Activated CD8-positive, alpha-beta memory T cell treated with anti-CD3 and anti-CD28 coated beads, Interleukin-2, amount 10 ng/mL, durations not matched to agents 7 days and 5 days (primary cell): ENCODE measurements around the gene FMOD. TPM values are rescaled to one million over a fixed set of nuclear protein-coding genes. Genes with fewer than 3 reads are reported as not detected.
"Not testable (repeated sequence)": the region's sequence is repeated elsewhere in the genome, so short reads cannot be mapped to it uniquely, and the experiment has no call there.

Experiments
- ATAC-seq: fragments of 150-1000 bp; cut with Tn5 transposase; one replicate; pipeline ENCODE4 v1.10.0; 2021; ENCODE audit warnings: moderate library complexity
- CTCF ChIA-PET: fragments of 350-600 bp; sonication (Branson Sonifier 250); formaldehyde crosslinking; loops from one replicate; lab custom pipeline; 2021; ENCODE audit warnings: antibody characterized with exemption; lab: Charles Lee
- DNase-seq: peaks from one replicate; pipeline ENCODE4 v3.0.0-alpha.2; 2020
- H3K27ac Mint-ChIP-seq: one replicate; pipeline ENCODE4 v1.8.0; 2021; ENCODE audit warnings: mild to moderate bottlenecking, mixed read lengths
- H3K27me3 Mint-ChIP-seq: one replicate; pipeline ENCODE4 v1.8.0; 2021; ENCODE audit warnings: mixed read lengths
- H3K36me3 Mint-ChIP-seq: one replicate; pipeline ENCODE4 v1.8.0; 2021; ENCODE audit warnings: mild to moderate bottlenecking, mixed read lengths
- H3K4me1 Mint-ChIP-seq: one replicate; pipeline ENCODE4 v1.8.0; 2021; ENCODE audit warnings: mixed read lengths
- H3K4me3 Mint-ChIP-seq: one replicate; pipeline ENCODE4 v1.8.0; 2021; ENCODE audit warnings: mild to moderate bottlenecking, moderate library complexity, mixed read lengths
- H3K9me3 Mint-ChIP-seq: one replicate; pipeline ENCODE4 v1.8.0; 2022; ENCODE audit warnings: low read depth, mixed read lengths
- total RNA-seq, 2 experiments: library from RNA; stranded (reverse); gene quantifications; one replicate each; pipeline ENCODE4 v1.2.3, GENCODE V29; 2021

FMOD gene
- total RNA-seq, 2 experiments from 2014 or later, result 0.19 TPM; not detected in 1

DNA sequence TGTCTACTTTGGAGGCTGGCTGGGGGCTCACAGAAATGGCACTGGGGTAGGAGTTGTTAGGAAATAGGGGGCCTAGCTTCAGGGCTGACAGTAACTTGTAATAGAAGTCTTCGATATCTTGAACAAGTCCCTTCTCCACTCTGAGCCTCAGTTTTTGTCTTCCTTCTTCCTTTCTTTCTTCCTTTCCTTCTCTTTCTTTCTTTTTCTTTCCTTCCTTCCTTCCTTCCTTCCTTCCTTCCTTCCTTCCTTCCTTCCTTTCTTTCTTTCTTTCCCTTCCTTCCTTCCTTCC is 32.7 kb downstream of the FMOD start:
- Mint-ChIP-seq H3K9me3 (no peaks in the 10 kb centered on the region), H3K27me3 (no peaks in the 10 kb centered on the region), H3K4me1 (peaks cover 35% of the 10 kb centered on the region), H3K36me3 (peaks cover 12% of the 10 kb centered on the region), H3K27ac (no peak overlapping the region), H3K4me3 (no peak overlapping the region)
- no peak for ATAC-seq
- DNase-seq, result no peak
- CTCF ChIA-PET, result interaction anchor here (1.0 to 14.1 kb wide), 3 partner anchors 10 to 41 kb away, joined by 5 to 345 read pairs (median 21); partner anchors contain the start of gene BTG2

DNA sequence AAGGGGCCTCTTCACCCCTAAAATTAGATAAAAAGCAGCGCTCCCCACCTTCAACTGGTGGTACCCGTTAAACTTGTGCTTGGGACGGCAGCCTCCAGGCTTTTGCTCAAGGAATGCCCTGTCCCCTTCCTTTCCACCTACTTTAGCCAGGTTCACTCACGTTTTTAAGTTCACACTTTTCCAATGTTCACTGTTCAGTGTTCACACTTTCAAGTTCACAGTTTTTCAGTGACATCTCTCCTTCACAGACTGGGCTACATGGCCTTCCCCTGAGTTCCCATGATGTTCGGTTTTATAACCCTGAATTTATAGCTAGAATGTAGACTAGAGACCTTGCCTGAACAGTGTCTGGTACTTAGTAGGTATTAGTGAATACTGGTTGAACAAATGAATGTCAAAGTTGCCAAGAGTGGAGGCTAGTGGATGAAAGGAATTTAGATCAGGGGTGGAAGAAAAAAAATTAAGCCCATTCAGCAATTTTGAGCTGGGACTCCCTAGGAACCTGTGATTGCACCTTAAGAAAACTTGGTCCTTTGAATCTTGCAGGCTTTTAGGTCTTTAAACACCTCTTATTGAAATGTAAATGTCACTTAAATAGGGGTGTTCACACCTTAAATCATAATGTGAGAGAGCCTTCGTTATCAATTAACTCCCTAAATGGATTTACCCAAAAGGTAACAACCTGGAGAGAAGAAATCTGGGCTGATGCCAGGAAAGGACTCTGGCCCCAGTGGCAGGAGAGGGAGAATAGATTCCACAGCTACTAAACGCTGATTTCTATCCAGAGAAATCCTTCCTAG is 33.3 kb downstream of the FMOD start:
- no peaks in the 10 kb centered on the region for H3K9me3 Mint-ChIP-seq
- ATAC-seq (no peak), DNase-seq (no peak)
- no peak overlapping the region for H3K27ac Mint-ChIP-seq
- H3K4me1 Mint-ChIP-seq, result peaks cover 30% of the 10 kb centered on the region
- peaks cover 12% of the 10 kb centered on the region for H3K36me3 Mint-ChIP-seq
- CTCF ChIA-PET, result interaction anchor here (1.0 to 14.1 kb wide), 5 partner anchors 7 to 40 kb away, joined by 3 to 345 read pairs (median 7); partner anchors contain the start of gene BTG2
- no peak overlapping the region for H3K4me3 Mint-ChIP-seq
- H3K27me3 Mint-ChIP-seq, result no peaks in the 10 kb centered on the region

DNA sequence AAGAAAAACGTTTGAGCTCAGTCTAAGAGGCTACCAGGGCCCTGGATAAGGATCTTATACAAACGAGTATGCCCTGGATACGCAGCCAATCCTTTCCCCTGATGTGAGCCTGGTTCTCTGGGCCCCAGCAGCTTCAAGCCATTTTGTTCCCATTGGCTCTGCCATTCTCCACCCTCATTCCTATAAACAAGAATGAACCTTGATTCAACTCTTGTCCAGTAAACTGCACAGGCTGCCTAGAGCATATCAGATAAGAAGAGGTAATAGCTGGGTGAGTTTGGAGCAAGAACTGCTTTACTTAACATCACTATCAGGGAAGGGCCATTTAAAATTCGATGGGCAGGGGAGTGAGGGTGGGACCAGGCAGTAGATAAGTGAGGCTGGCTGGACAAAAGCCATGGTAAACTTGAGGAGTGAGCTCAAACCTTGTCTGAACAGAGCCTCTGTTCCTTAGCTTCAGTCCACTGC is 34.3 kb downstream of the FMOD start:
- peaks cover 22% of the 10 kb centered on the region for H3K4me1 Mint-ChIP-seq
- no peak overlapping the region for H3K27ac Mint-ChIP-seq
- no peaks in the 10 kb centered on the region for H3K27me3 Mint-ChIP-seq
- H3K4me3 Mint-ChIP-seq, result no peak overlapping the region
- no peaks in the 10 kb centered on the region for H3K9me3 Mint-ChIP-seq
- peaks cover 12% of the 10 kb centered on the region for H3K36me3 Mint-ChIP-seq
- ATAC-seq (no peak), DNase-seq (no peak)
- CTCF ChIA-PET, result interaction anchor here (0.6 to 14.1 kb wide), 7 partner anchors 8 to 311 kb away, joined by 3 to 345 read pairs (median 6); partner anchors contain the start of gene BTG2

GRCh38 chr1:203314025-203314759 is 36.7 kb downstream of the FMOD start:
- H3K27me3 Mint-ChIP-seq, H3K9me3 Mint-ChIP-seq, ATAC-seq, DNase-seq, H3K27ac Mint-ChIP-seq, H3K4me3 Mint-ChIP-seq: not testable (repeated sequence)
- peaks cover 30% of the 10 kb centered on the region for H3K36me3 Mint-ChIP-seq
- peaks cover 25% of the 10 kb centered on the region for H3K4me1 Mint-ChIP-seq
- CTCF ChIA-PET, result interaction anchor here (3.9 to 14.1 kb wide), 3 partner anchors 7 to 37 kb away, joined by 21 to 345 read pairs (median 124); partner anchors contain the start of gene BTG2

- no peak overlapping the region for H3K27ac Mint-ChIP-seq
- CTCF ChIA-PET, result interaction anchor here (0.7 to 14.1 kb wide), 5 partner anchors 12 to 177 kb away, joined by 3 to 345 read pairs (median 124); no protein-coding TSS in a partner anchor
- peaks cover 55% of the 10 kb centered on the region for H3K36me3 Mint-ChIP-seq
- no peak for ATAC-seq
- peaks cover 40% of the 10 kb centered on the region for H3K4me1 Mint-ChIP-seq
- H3K4me3 Mint-ChIP-seq, result no peak overlapping the region
- no peaks in the 10 kb centered on the region for H3K9me3 Mint-ChIP-seq
- no peaks in the 10 kb centered on the region for H3K27me3 Mint-ChIP-seq
- DNase-seq, result no peak
Observed at GRCh38 chr1:203311368-203312301, 39.3 kb downstream of the FMOD start.

DNA sequence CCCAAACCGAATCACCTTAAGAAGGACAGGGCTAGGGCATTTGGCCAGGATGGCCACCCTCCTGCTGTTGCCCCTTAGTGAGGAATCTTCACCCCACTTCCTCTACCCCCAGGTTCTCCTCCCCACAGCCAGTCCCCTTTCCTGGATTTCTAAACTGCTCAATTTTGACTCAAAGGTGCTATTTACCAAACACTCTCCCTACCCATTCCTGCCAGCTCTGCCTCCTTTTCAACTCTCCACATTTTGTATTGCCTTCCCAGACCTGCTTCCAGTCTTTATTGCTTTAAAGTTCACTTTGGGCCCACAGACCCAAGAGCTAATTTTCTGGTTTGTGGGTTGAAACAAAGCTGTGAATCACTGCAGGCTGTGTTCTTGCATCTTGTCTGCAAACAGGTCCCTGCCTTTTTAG is 42.0 kb downstream of the FMOD start:
- Mint-ChIP-seq H3K27ac (peak overlapping the region; percentile 44), H3K4me3 (peak overlapping the region; percentile 95), H3K9me3 (no peaks in the 10 kb centered on the region), H3K27me3 (no peaks in the 10 kb centered on the region), H3K4me1 (peaks cover 50% of the 10 kb centered on the region), H3K36me3 (peaks cover 58% of the 10 kb centered on the region)
- no peak for DNase-seq
- CTCF ChIA-PET, result interaction anchor here (4.4 to 14.1 kb wide), 4 partner anchors 7 to 32 kb away, joined by 21 to 345 read pairs (median 154); no protein-coding TSS in a partner anchor
- no peak for ATAC-seq

DNA sequence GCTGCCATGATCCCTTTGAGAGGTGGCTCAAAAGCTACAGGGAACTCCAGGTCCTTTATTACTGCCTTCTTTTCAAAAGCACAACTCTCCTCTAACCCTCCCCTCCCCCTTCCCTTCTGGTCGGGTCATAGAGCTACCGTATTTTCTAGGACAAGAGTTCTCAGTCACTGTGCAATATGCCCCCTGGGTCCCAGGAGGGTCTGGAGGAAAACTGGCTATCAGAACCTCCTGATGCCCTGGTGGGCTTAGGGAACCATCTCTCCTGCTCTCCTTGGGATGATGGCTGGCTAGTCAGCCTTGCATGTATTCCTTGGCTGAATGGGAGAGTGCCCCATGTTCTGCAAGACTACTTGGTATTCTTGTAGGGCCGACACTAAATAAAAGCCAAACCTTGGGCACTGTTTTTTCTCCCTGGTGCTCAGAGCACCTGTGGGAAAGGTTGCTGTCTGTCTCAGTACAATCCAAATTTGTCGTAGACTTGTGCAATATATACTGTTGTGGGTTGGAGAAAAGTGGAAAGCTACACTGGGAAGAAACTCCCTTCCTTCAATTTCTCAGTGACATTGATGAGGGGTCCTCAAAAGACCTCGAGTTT is 42.5 kb downstream of the FMOD start:
- Mint-ChIP-seq H3K4me3 (peak overlapping the region; percentile 95), H3K36me3 (peaks cover 54% of the 10 kb centered on the region), H3K27ac (peak overlapping the region; percentile 92), H3K4me1 (peaks cover 55% of the 10 kb centered on the region), H3K9me3 (no peaks in the 10 kb centered on the region), H3K27me3 (no peaks in the 10 kb centered on the region)
- no peak for DNase-seq
- ATAC-seq, result no peak
- CTCF ChIA-PET, result interaction anchor here (1.2 to 14.1 kb wide), 9 partner anchors 8 to 179 kb away, joined by 3 to 345 read pairs (median 21); no protein-coding TSS in a partner anchor

DNA sequence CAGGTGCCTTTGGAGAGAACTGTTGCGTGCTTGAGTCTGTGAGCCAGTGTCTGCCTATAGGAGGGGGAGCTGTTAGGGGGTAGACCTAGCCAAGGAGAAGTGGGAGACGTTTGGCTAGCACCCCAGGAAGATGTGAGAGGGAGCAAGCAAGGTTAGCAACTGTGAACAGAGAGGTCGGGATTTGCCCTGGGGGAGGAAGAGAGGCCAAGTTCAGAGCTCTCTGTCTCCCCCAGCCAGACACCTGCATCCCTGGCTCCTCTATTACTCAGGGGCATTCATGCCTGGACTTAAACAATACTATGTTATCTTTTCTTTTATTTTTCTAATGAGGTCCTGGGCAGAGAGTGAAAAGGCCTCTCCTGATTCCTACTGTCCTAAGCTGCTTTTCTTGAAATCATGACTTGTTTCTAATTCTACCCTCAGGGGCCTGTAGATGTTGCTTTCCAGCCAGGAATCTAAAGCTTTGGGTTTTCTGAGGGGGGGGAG is 43.2 kb downstream of the FMOD start:
- H3K27ac Mint-ChIP-seq, result peak overlapping the region; percentile 92
- H3K36me3 Mint-ChIP-seq, result peaks cover 52% of the 10 kb centered on the region
- CTCF ChIA-PET, result interaction anchor here (1.0 to 14.1 kb wide), 11 partner anchors 9 to 268 kb away, joined by 3 to 345 read pairs (median 14); no protein-coding TSS in a partner anchor
- H3K27me3 Mint-ChIP-seq, result no peaks in the 10 kb centered on the region
- H3K4me3 Mint-ChIP-seq, result peak overlapping the region; percentile 95
- DNase-seq (no peak), ATAC-seq (no peak)
- H3K9me3 Mint-ChIP-seq, result no peaks in the 10 kb centered on the region
- peaks cover 58% of the 10 kb centered on the region for H3K4me1 Mint-ChIP-seq

- no peak for ATAC-seq
- CTCF ChIA-PET, result interaction anchor here (1.0 to 14.1 kb wide), 13 partner anchors 8 to 267 kb away, joined by 3 to 345 read pairs (median 11); no protein-coding TSS in a partner anchor
- peak; percentile 74 for DNase-seq
- Mint-ChIP-seq H3K36me3 (peaks cover 52% of the 10 kb centered on the region), H3K4me3 (peak overlapping the region; percentile 95), H3K27me3 (no peaks in the 10 kb centered on the region), H3K27ac (peak overlapping the region; percentile 92), H3K4me1 (peaks cover 58% of the 10 kb centered on the region), H3K9me3 (no peaks in the 10 kb centered on the region)
Observed at GRCh38 chr1:203306965-203307541, 43.9 kb downstream of the FMOD start.

DNA sequence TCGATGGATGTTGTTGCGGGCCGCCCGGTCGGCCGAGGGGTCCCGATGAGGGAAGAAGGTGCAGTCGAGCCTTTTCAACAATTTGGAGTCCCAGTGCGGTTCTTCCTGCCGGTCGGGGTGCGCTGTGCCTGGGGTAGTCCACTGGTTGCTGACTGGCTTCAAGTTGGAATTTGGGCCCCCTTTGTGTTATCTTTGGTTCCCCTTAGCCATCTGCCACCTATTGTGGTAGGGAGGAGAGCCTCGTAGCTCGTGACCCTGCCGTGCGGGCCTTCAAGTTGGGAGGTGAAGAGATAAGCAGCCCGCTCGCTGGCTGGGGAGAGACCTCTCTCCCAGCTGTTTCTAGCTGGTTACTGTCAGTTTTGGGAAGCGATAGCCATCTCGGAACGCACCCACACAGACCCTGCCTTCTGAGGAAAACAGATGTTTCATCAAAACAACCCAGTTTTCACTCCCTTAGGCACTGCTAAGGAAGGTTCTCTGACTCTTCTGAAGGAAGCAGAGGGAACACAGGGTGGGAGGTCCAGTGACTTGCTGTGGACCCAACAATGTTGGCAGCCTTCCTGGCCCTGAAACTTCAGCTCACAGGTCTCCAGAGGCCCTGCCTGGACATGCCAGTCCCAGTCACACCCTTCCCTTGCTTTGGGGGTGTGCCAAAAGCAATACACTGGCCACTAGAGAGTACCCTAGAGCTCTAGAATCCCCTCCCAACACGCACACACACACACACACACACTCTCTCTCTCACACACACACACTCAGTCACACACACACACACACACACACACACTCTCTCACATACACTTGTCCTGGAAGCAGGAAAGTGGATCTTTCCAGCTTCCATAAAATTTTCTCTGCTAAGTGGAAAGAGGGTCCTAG is 44.6 kb downstream of the FMOD start:
- Mint-ChIP-seq H3K4me3 (peak overlapping the region; percentile 95), H3K9me3 (no peaks in the 10 kb centered on the region), H3K4me1 (peaks cover 55% of the 10 kb centered on the region), H3K36me3 (peaks cover 49% of the 10 kb centered on the region), H3K27me3 (no peaks in the 10 kb centered on the region), H3K27ac (peak overlapping the region; percentile 92)
- CTCF ChIA-PET, result interaction anchor here (1.0 to 14.1 kb wide), 12 partner anchors 10 to 267 kb away, joined by 3 to 345 read pairs (median 12); no protein-coding TSS in a partner anchor
- DNase-seq, result peak; percentile 61
- ATAC-seq, result peak; percentile 6

DNA sequence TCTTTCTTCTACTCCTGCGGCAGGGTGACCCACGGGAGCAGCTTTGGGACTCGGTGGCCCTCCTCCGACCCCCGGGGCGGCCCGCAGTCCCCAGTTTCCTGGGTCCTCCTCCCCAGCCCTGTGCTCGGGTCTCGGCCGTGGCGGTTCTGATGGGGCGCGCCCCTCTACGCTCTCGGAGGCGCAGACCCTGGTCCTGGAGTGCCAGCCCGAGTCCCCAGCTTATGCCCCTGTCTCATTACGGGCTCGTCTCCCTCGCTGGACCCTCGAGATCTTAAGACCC is 45.2 kb downstream of the FMOD start:
- DNase-seq (no peak), ATAC-seq (peak; percentile 24)
- CTCF ChIA-PET, result interaction anchor here (1.1 to 14.1 kb wide), 9 partner anchors 10 to 182 kb away, joined by 4 to 345 read pairs (median 21); no protein-coding TSS in a partner anchor
- H3K27me3 Mint-ChIP-seq, result no peaks in the 10 kb centered on the region
- peaks cover 45% of the 10 kb centered on the region for H3K36me3 Mint-ChIP-seq
- H3K4me1 Mint-ChIP-seq, result peaks cover 55% of the 10 kb centered on the region
- H3K9me3 Mint-ChIP-seq, result no peaks in the 10 kb centered on the region
- H3K27ac Mint-ChIP-seq, result peak overlapping the region; percentile 92
- peak overlapping the region; percentile 95 for H3K4me3 Mint-ChIP-seq
